AML-193 (cell line): ENCODE data around the gene GPR4.
A peak's percentile ranks its signal among the peaks of the same experiment; 100 is the strongest.
"Not testable (repeated sequence)": the region's sequence is repeated elsewhere in the genome, so short reads cannot be mapped to it uniquely, and the experiment has no call there.

ENCODE experiments used
- DNase-seq, 2 experiments: peaks; one replicate each; lab custom pipeline; 2025; lab: John Stamatoyannopoulos, UW

Gene GPR4

GRCh38 chr19:45601524-45602374 lies at the start of gene GPR4:
Gene GPR4 (minus strand): TSS chr19:45602212. CDS start chr19:45591866, 10,346 bp downstream.
- no peak for DNase-seq

DNA sequence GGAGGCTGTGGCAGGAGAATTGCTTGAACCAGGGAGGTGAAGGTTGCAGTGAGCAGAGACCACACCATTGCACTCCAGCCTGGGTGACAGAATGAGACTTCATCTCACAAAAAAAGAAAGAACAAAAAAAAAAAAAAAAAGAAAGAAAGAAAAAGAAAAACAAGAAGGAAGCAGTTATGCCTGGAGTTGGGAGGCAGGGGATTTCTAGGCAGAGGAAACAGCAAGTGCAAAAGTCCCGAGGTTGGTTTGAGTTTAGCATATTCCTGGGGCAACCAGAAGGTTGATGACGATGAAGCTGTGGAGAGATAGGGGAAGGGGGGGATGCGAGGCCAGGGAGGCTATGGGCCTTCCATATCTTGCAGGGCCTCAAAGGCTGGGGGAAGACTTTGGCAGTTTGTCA lies 48.7 kb upstream of the GPR4 start:
- no peak for DNase-seq

DNA sequence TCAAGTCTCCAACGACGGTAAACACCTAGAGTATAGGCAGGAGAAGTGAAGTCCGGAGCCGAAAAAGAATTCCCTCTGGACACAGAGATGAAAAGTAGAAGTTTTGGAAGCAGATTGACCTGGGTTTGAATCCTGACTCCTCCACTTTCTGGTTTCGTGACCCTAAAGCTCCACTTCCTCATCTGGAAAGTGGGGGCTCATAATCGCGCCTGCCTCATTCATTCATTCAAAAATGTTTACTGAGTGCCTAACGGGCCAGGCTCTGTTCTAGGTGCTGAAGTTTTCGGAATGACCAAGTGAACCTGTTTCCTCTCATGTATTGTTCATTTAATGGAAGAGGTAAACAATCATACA lies 44.3 kb upstream of the GPR4 start:
- no peak for DNase-seq

GRCh38 chr19:45645631-45646344 lies 43.8 kb upstream of the GPR4 start:
- peak; percentile 57 to 73 for DNase-seq

DNA sequence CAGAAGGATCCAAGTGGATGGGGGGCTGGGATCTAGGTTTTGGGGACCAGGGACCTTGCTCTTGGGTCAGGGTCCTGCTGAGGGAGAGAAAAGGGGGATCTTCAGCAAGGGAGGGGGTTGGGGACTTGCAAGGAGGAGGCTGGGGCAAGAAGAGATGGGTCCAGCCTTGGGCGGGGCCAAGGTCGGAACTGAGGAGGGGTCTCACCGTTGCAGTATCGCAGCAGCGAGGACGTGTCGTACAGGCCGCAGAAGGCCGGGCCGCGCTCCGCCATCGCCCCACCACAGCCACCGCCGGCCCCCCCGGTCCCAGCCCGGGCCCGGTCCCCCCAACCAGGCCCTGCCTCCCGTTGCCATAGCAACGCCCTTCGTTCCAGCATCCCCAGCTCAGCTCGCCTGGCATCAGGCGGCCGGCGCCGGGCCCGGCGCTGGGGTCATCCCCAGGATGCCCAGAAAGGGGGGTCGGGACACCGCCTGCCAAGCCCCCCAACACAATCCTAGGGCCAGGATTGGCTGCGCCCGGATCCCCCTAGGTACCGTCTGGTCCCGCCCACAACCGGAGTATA lies 43.1 kb upstream of the GPR4 start:
- no peak for DNase-seq

DNA sequence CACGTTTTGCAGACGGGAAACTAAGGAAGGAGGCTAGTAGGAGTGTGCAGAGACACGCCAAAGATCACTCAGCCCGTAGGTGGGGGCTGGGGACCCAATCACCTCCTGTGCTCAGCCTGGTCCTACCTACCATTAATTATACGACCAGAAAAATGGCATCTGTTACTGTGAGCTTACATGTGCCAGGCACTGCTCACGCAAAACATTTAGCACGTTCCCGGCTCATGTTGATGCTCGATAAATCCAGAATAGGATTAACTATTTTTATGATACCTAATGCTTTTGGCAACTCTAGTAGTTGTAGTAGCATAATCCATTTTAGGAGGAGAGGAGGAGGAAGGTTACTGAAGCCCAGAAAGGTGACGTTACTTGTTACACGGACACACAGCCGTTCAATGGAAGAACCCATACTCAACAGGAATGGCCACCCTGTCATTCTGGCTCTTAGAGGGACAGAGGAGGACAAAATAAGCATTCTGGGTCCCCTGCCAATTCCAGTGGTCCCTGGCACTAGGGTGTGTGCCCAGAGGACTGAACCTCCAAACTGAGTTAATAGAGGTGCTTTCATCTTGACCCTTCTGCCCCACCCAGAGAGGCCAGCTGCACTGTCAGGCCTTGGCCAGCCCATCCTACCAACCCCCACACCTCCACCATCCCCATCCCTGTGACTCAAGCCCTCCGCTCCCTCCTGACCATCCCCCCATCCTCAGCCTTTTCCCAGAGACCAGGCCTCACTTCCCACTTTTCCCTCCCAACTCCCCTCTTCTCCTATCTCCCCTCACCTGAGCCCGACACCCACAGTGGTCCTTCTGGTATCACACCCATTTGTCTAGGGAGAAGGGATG lies 42.1 kb upstream of the GPR4 start:
- DNase-seq = no peak

GRCh38 chr19:45643024-45643926 lies 41.3 kb upstream of the GPR4 start:
- peak; percentile 75 to 78 for DNase-seq

GRCh38 chr19:45641274-45642105 lies 39.5 kb upstream of the GPR4 start:
- peak; percentile 95 to 96 for DNase-seq

DNA sequence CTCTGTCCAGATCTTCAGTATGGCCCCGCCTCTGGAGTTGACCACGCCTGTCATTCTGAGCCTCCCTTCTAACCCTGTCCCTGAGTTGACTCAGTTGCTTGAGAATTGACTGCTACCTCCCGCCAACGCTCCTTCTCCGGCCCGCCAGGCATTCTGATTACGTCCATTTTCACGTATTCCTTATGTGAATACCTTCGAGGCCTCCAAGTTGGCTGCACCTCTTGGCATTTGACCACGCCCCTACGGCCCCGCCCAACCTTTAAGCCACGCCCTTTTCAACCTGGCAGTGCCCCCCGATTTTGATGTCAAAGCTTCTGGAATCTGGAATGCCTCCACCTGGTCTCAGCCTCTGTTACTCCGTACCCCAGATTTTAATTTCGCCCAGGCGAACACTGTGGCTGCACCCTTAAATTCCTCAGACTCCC lies 38.8 kb upstream of the GPR4 start:
- DNase-seq = no peak

- no peak for DNase-seq
Measured at GRCh38 chr19:45638930-45639729, 37.1 kb upstream of the GPR4 start, which contains the start of gene EML2. Gene EML2 (minus strand): TSS chr19:45639397. CDS start chr19:45639376, 21 bp downstream.

GRCh38 chr19:45637890-45638667 lies 36.1 kb upstream of the GPR4 start:
- no peak for DNase-seq

GRCh38 chr19:45636902-45637301 lies 34.9 kb upstream of the GPR4 start:
- DNase-seq = no peak

DNA sequence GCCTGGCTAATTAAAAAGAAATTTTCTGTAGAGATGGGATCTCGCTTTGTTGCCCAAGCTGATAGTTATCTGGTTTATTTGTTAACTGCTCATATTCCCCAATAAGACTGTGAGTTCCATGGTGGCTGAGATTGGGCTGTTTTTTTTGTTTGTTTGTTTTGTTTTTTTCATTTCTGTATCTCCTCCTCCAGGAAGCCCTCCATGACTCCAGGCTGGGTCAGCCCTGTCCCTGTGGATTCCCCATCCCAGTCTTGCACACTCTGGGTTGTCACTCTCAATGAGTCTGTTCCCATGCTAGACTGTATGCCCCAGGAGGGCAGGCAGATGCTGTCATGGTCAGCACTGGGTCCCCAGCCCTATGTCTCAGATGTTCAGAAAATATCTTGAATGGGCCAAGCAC lies 34.3 kb upstream of the GPR4 start:
- no peak for DNase-seq

GRCh38 chr19:45632468-45633196 lies 30.6 kb upstream of the GPR4 start:
- DNase-seq = no peak

GRCh38 chr19:45630463-45630862 lies 28.5 kb upstream of the GPR4 start:
- peak in 1 of 2 experiments; percentile 7 for DNase-seq

GRCh38 chr19:45629704-45630103 lies 27.7 kb upstream of the GPR4 start:
- DNase-seq = no peak

DNA sequence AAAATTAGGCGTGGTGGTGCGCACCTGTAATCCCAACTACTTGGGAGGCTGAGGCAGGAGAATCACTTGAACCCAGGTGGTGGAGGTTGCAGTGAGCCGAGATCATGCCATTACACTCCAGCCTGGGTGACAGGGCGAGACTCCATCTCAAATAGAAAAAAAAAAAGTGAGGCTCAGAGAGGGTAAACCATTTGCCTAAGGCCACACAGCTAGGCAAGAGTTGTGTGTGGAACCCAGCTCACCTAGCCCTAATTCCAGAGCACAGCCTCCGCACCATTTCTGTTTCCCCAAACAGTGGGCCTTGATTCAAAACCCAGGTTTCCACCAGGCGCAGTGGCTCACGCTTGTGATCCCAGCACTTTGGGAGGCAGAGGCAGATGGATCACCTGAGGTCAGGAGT lies 26.2 kb upstream of the GPR4 start:
- not testable (repeated sequence) for DNase-seq

GRCh38 chr19:45623984-45624383 lies 22.0 kb upstream of the GPR4 start:
- no peak for DNase-seq
